Ishikawa (cell line): ENCODE measurements around the gene DOCK3.

ENCODE experiments used
- CEBPB ChIP-seq: IDR thresholded peaks from 2 replicates; pipeline ENCODE4 v1.6.1; 2012
- CREB1 ChIP-seq: IDR thresholded peaks from 2 replicates; pipeline ENCODE4 v1.6.1; 2012; ENCODE audit warnings: low read depth
- EGR1 ChIP-seq: IDR thresholded peaks from 2 replicates; pipeline ENCODE4 v1.6.1; 2012
- EP300 ChIP-seq: IDR thresholded peaks from 2 replicates; pipeline ENCODE4 v1.6.1; 2012; ENCODE audit warnings: borderline replicate concordance
- FOXM1 ChIP-seq: IDR thresholded peaks from 2 replicates; pipeline ENCODE4 v1.6.1; 2012; ENCODE audit warnings: low read depth, borderline replicate concordance
- MAX ChIP-seq: IDR thresholded peaks from 2 replicates; pipeline ENCODE4 v1.6.1; 2012
- NFIC ChIP-seq: IDR thresholded peaks from 2 replicates; pipeline ENCODE4 v1.6.1; 2012
- RAD21 ChIP-seq: IDR thresholded peaks from 2 replicates; pipeline ENCODE4 v1.6.1; 2012; ENCODE audit warnings: low read depth
- REST ChIP-seq: IDR thresholded peaks from 2 replicates; pipeline ENCODE4 v1.6.1; 2012; ENCODE audit warnings: low read depth, mild to moderate bottlenecking
- TAF1 ChIP-seq: IDR thresholded peaks from 2 replicates; pipeline ENCODE4 v1.6.1; 2012; ENCODE audit warnings: low read depth, mild to moderate bottlenecking
- TCF12 ChIP-seq: IDR thresholded peaks from 2 replicates; pipeline ENCODE4 v1.6.1; 2012; ENCODE audit warnings: low read depth
- TEAD4 ChIP-seq: IDR thresholded peaks from 2 replicates; pipeline ENCODE4 v1.6.1; 2012
- USF1 ChIP-seq: IDR thresholded peaks from 2 replicates; pipeline ENCODE4 v1.6.1; 2012
- YY1 ChIP-seq: IDR thresholded peaks from 2 replicates; pipeline ENCODE4 v1.6.1; 2012; ENCODE audit warnings: low read depth
- ZBTB7A ChIP-seq: IDR thresholded peaks from 2 replicates; pipeline ENCODE4 v1.6.1; 2012; ENCODE audit warnings: low read depth

The DOCK3 gene

DNA sequence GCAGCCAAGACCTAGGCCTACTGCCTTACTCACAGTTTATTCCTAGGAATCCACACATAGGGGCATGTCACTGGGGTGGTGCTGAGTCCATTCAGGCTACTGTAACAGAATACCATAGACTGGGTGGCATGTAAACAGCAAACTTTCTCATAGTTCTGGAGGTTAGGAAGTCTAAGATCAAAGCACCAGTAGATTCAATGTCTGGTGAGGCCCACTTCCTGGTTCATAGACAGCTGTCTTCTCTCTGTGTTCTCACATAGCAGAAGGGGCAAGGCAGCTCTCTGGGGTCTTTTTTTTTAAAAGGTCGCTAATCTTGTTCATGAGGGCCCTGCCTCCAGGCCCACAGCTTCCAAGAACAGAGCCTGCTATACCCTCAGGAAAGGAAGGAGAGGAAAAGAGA is 596.4 kb downstream of the DOCK3 start:
- TF ChIP-seq EGR1 = no peak
- TF ChIP-seq TEAD4 = no peak
- no peak for TF ChIP-seq CREB1
- no peak for TF ChIP-seq NFIC

DNA sequence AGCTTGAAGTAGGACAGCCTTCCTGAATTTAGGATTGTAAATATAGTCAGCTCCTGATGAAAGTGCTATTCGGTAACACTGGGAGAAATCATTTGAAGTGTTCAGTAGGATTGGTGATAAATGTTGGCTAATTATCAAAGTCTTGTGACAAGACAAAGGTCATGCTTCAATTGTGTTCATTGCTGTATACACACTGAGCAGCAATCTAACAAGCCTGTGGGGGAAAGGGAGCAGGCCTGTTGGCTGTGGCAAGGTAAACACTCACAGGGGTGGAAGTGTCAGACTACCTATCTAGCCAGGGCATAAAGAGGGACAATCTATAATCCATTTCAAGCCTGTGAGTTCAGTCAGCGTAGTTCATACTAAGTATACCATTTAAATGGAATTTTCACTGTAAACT is 599.3 kb downstream of the DOCK3 start:
- no peak for TF ChIP-seq EGR1
- no peak for TF ChIP-seq USF1
- TF ChIP-seq FOXM1 = no peak
- TF ChIP-seq ZBTB7A = no peak
- no peak for TF ChIP-seq TAF1
- TF ChIP-seq TCF12 = no peak
- TF ChIP-seq CREB1 = no peak
- no peak for TF ChIP-seq YY1
- TF ChIP-seq NFIC = no peak
- no peak for TF ChIP-seq REST
- TF ChIP-seq TEAD4 = no peak
- no peak for TF ChIP-seq RAD21
- no peak for TF ChIP-seq EP300

DNA sequence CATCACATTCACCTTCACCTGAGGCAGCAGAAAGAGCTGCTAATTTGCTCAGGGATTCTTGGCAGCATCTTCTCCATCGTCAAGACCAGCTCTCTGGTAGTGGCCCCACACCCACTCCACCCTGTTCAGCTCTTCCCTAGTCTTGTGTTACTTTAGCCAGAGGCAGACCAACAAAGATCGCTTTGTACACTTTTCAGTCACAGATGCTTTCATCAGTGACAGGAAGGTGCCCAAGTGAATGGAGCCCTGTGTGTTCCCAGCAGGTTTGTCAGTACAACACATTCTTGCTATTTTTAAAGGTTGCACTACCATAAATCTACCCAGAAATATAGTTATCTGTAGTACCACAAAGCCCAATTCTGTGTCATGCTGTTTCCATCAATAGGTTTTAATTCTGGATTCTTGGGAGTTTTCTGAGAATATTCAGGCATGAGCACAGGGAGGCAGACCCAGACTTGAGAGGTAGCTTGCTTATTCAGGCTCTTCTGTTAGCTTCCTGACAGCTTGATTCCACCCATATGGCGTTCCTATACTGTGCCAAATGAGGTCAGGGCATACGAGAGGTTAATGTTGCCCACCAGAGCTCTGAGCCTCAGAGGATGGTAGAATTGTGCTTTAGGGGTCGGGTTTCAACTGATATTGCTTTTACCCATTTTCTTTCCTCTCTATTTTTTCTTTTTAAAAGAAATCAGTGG is 600.5 kb downstream of the DOCK3 start:
- no peak for TF ChIP-seq TAF1
- TF ChIP-seq FOXM1 = no peak
- no peak for TF ChIP-seq RAD21
- TF ChIP-seq CREB1 = no peak
- TF ChIP-seq YY1 = no peak
- no peak for TF ChIP-seq REST
- TF ChIP-seq USF1 = no peak
- TF ChIP-seq MAX = no peak
- TF ChIP-seq CEBPB = no peak
- TF ChIP-seq EGR1 = no peak
- no peak for TF ChIP-seq TEAD4
- TF ChIP-seq NFIC = no peak
- TF ChIP-seq ZBTB7A = no peak

GRCh38 chr3:51276046-51276445 is 601.3 kb downstream of the DOCK3 start:
- TF ChIP-seq USF1 = no peak
- no peak for TF ChIP-seq YY1
- TF ChIP-seq FOXM1 = no peak
- TF ChIP-seq TAF1 = no peak
- TF ChIP-seq EP300 = no peak
- TF ChIP-seq CEBPB = no peak
- TF ChIP-seq MAX = no peak
- TF ChIP-seq TCF12 = no peak
- TF ChIP-seq REST = no peak
